Skeletal muscle tissue (tissue), 4 donors: Measurements from ENCODE around the gene CHRNA3. TPM values are rescaled to one million over a fixed set of nuclear protein-coding genes. Genes with fewer than 3 reads are reported as not detected.

Experiments used
- H3K27ac ChIP-seq: one replicate; pipeline ENCODE4 v1.7.0; 2013; ENCODE audit warnings: mild to moderate bottlenecking, low read depth, low read length, inconsistent platforms
- H3K27me3 ChIP-seq, 3 donors: one replicate each; pipeline ENCODE4 v1.7.0; 2013; ENCODE audit warnings: low read length in 3 of 3; ENCODE audit not compliant: control insufficient read depth in 3 of 3, insufficient read depth in 3 of 3
- H3K36me3 ChIP-seq, 3 donors: one replicate each; pipeline ENCODE4 v1.7.0; 2013; ENCODE audit warnings: low read length in 3 of 3; ENCODE audit not compliant: control insufficient read depth in 3 of 3, insufficient read depth in 3 of 3
- H3K4me1 ChIP-seq, 3 donors: one replicate each; pipeline ENCODE4 v1.7.0; 2013; ENCODE audit warnings: low read length in 3 of 3, mild to moderate bottlenecking in 3 of 3; ENCODE audit not compliant: control insufficient read depth in 3 of 3, insufficient read depth in 3 of 3
- H3K4me3 ChIP-seq, 3 donors: one replicate each; pipeline ENCODE4 v1.7.0; 2013; ENCODE audit warnings: low read length in 3 of 3
- H3K9ac ChIP-seq, 3 donors: one replicate each; pipeline ENCODE4 v1.7.0; 2013; ENCODE audit warnings: low read length in 3 of 3, mild to moderate bottlenecking in 3 of 3, moderate library complexity in 2 of 3, low read depth in 1 of 3
- H3K9me3 ChIP-seq, 3 donors: one replicate each; pipeline ENCODE4 v1.7.0; 2013; ENCODE audit warnings: low read length in 3 of 3; ENCODE audit not compliant: control insufficient read depth in 3 of 3
- total RNA-seq: library from RNA; depleted of rRNA; stranded (reverse); fragments of >200 nt; gene quantifications from one replicate; pipeline ENCODE4 v1.2.3, GENCODE V29; 2014
- donor health status: Osteomylitis.

The CHRNA3 gene
- total RNA-seq, 1 donor from 2014 or later, result not detected

DNA sequence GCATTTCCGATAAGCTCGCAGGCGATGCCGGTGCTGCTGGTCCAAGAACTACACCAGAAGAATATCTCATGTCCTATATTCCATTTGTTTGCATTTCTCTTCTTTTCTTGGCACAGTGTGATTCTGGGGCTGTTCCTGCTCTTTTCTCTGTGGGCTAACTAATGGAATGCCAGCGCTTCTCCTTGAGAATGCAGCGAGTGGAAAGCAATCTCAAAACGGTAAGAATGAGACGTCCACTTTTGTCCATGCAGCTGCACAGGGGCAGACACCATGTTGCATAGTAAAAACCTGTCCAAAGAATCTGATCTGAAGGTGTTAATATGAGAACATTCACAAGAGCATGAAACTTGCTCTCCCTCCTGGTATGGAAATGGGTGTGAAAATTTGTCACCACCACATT, 6.6 kb upstream of the CHRNA3 start:
- H3K27ac ChIP-seq, result no peak overlapping the region
- H3K4me1 ChIP-seq, result peaks cover 0 to 12% (median 6%) of the 10 kb centered on the region in 3 donors
- H3K27me3 ChIP-seq, result peaks cover 18 to 39% (median 21%) of the 10 kb centered on the region in 3 donors
- no peak overlapping the region for H3K9ac ChIP-seq
- no peaks in the 10 kb centered on the region for H3K9me3 ChIP-seq
- no peaks in the 10 kb centered on the region for H3K36me3 ChIP-seq
- no peak overlapping the region for H3K4me3 ChIP-seq

DNA sequence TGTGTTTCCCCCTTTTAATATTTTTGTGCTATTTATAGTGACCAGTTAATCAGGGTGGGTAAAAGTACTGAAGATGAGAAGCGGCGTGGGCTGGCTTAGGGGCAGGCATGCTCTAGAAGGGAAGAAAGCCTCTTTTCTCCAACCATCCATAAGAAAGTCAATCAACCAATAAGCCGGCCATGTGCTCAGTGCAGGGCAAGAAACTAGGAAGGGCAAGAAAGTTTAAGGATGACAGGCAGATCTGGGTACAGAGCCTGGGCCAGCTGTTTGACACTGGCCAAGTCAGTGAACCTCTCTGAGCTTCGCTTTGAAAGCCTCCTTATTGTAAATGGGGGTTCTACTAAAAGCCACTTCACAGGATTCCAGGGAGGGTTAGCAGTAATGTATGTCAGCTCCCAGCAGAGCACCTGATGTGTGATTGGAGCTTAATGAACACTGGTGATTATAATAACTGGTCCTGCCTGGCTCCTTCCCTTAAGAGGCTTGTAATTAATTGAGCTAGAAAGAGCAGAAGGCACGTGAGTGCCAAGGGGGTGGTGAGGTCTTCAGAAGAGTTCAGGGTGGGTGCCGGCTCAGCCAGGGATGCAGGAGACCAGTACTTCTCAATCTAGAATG, 5.7 kb upstream of the CHRNA3 start:
- Histone ChIP-seq H3K9ac (peak overlapping the region in 1 of 3 donors; percentile 25), H3K4me3 (no peak overlapping the region), H3K27ac (no peak overlapping the region), H3K36me3 (no peaks in the 10 kb centered on the region), H3K9me3 (no peaks in the 10 kb centered on the region), H3K4me1 (peaks cover 0 to 12% (median 6%) of the 10 kb centered on the region in 3 donors), H3K27me3 (peaks cover 26 to 46% (median 29%) of the 10 kb centered on the region in 3 donors)

DNA sequence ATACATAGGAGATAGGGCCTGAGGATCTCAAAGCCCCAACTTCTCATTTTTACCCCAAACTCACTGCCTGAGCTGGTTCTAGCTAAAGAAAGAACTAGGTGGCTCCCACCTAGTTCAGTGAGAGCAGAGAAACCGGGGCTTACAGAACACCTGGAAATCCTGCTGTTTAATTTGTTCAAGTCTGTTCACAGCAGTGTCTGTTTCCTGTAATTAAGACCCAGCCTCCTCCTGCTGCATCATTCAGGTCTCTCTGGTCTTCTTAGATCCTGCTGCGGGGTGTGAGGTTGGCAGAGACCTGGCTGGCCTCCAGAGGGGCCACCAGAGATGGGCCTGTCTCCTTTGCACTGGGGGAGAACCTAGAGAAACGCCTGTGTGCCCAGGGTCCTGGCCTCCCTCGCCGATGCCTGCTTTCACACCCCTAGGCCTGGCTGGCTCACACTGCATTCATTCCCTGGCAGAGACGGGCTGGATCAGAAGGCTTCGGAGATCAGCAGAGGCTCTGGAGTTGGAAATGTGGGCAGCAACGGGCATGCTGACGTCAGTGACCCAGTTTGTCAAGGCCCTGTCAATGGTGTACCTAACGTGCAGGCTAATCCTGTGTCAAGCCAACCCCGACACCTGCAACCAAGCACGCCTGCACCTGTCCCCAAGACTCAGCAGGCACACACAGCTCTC, 4.9 kb upstream of the CHRNA3 start:
- Histone ChIP-seq H3K4me1 (peaks cover 0 to 14% (median 6%) of the 10 kb centered on the region in 3 donors), H3K27me3 (peaks cover 31 to 47% (median 33%) of the 10 kb centered on the region in 3 donors), H3K9ac (peak overlapping the region in 1 of 3 donors; percentile 40), H3K36me3 (no peaks in the 10 kb centered on the region), H3K4me3 (peak overlapping the region in 1 of 3 donors; percentile 29), H3K27ac (no peak overlapping the region), H3K9me3 (no peaks in the 10 kb centered on the region)

DNA sequence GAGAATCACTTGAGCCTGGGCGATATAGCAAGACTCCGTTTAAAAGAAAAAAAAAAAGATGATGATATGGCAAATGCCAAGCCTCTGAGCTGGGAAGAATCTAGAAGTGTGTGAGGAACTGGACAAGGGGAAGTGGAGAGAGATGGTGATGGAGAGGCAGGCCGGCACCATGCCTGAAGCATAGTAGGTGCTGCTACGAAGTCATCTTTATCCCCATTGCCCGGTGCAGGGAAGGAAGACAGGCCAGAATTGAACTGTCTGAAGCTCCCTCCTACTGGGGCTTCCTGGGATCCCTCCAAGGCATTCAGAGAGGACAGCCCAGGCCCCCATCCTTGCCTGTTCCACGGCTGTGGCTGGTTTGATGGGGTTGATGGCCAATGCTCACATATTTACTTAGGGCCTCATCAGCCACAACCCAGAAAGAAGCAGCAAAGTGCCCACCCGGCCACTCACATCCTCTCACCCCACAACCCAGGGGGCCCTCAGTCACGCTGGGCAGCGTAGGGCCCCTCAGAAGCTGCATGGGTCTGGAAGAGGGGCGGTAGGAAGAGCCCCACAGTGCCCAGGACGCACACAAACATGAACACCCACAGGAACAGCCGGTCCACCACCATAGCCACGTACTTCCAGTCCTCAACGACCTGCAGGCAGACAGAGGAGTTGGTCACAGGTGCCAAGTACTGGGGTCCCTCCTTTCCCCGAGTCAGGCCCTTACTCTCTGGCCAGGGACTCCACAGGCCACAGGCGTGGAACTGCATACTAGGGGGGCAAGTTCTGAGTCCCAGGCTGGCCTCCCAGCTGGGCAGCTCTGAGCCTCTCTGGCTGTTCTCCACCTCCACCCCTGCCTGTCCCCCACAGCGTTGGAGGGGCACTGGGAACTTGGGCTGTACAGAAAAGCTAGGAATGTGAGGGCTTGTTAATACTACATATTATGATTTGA, 4.1 kb upstream of the CHRNA3 start:
- peaks cover 34 to 55% (median 41%) of the 10 kb centered on the region in 3 donors for H3K27me3 ChIP-seq
- no peaks in the 10 kb centered on the region for H3K9me3 ChIP-seq
- peak overlapping the region in 1 of 3 donors; percentile 16 for H3K9ac ChIP-seq
- H3K27ac ChIP-seq, result no peak overlapping the region
- no peak overlapping the region for H3K4me3 ChIP-seq
- H3K36me3 ChIP-seq, result no peaks in the 10 kb centered on the region
- H3K4me1 ChIP-seq, result peaks cover 0 to 19% (median 10%) of the 10 kb centered on the region in 3 donors

DNA sequence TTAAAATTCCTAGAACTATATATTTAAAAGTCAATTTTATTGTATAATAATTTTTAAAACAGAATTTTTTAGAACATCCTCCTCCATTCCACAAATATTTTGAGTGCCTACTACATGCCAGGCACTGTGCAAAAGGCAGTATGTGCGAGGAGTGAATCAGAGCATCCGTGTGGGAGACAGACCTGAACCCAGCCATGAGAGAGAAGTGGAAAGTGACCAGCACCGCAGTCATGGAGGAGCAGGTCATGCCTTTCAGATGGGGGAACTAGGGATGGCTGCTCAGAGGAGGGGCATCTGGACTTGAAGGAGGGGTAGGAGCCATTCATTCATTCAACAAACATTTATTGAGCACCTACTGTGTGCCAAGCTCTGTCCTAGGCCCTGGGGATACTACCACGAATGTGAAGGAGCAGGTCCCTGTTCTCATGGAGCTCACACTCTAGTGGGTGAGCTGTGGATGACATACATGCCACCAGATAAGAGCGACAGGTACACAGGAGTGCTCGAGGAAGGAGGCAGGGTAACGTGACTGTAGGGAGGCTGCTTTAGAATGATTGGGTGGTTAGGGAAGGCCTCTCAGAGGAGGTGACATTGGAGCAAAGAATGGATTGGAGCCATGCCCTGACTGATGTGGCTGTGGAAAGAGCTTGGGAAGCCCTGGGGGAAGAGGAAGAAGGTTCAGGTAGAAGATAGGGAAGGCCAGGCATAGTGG, 3.1 kb upstream of the CHRNA3 start:
- Histone ChIP-seq H3K4me3 (no peak overlapping the region), H3K36me3 (no peaks in the 10 kb centered on the region), H3K4me1 (peaks cover 0 to 24% (median 14%) of the 10 kb centered on the region in 3 donors), H3K27ac (no peak overlapping the region), H3K9ac (no peak overlapping the region), H3K27me3 (peaks cover 37 to 59% (median 46%) of the 10 kb centered on the region in 3 donors), H3K9me3 (no peaks in the 10 kb centered on the region)

DNA sequence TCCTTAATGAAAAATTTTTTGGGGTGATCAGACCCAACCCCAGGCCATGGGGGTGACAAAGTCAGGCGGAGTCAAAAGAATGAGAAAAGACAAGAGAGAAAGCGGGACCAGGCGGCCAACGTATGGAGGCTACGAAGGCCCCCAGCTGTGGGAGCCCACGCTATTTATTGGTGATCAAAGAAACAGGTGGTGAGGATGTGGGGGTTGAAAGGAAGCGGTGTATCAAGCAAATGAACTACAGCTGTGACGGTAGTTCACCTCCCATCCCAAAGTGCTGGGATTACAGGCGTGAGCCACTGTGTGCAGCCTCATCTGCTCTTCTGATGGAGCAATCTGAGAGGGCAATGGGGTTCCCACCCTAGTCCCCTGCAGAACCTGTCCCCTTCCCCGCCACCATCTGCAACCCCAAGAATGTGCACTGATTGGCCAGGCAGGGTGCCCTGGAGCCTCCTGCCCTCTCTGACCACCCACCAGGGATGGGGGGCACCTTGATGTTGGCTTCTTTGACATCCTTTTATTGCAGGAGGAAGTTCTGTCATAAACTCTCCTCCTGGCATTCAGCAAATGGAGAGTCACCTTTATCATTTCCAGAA, 1.1 kb upstream of the CHRNA3 start:
- Histone ChIP-seq H3K27ac (no peak overlapping the region), H3K36me3 (no peaks in the 10 kb centered on the region), H3K4me3 (no peak overlapping the region), H3K9ac (no peak overlapping the region), H3K27me3 (peaks cover 37 to 52% (median 46%) of the 10 kb centered on the region in 3 donors), H3K9me3 (no peaks in the 10 kb centered on the region), H3K4me1 (peaks cover 0 to 29% (median 18%) of the 10 kb centered on the region in 3 donors)

DNA sequence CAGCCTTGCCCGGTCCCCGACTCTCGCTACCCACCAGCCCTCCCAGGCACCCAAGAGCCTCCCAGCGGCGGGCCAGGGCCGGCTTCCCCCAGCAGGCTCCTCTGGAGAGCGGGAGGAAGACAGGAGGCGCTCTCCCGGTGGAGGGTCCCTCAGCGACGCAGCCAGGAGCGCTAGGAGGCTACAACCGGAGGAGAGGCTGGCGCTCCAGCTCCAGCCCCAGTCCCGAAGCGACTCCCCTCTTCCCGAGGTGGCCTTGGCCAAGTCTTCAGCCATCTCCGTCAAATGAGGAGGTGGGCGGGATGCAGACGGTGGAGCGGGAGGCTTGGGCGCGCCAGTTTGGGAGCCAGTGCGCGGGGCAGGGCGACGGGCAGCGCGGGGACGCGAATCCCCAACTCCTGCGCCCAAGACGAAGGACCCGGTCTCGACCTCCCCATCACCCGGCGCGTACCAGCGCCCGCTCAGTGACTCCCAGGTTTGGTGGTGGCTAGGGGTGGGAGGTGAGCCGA, 722 bp downstream of the CHRNA3 start:
- Histone ChIP-seq H3K27ac (no peak overlapping the region), H3K4me1 (peaks cover 0 to 17% (median 12%) of the 10 kb centered on the region in 3 donors), H3K27me3 (peaks cover 36 to 41% (median 40%) of the 10 kb centered on the region in 3 donors), H3K36me3 (no peaks in the 10 kb centered on the region), H3K9ac (peak overlapping the region in 1 of 3 donors; percentile 3), H3K4me3 (peak overlapping the region in 2 of 3 donors; percentile 35 to 43), H3K9me3 (no peaks in the 10 kb centered on the region)

DNA sequence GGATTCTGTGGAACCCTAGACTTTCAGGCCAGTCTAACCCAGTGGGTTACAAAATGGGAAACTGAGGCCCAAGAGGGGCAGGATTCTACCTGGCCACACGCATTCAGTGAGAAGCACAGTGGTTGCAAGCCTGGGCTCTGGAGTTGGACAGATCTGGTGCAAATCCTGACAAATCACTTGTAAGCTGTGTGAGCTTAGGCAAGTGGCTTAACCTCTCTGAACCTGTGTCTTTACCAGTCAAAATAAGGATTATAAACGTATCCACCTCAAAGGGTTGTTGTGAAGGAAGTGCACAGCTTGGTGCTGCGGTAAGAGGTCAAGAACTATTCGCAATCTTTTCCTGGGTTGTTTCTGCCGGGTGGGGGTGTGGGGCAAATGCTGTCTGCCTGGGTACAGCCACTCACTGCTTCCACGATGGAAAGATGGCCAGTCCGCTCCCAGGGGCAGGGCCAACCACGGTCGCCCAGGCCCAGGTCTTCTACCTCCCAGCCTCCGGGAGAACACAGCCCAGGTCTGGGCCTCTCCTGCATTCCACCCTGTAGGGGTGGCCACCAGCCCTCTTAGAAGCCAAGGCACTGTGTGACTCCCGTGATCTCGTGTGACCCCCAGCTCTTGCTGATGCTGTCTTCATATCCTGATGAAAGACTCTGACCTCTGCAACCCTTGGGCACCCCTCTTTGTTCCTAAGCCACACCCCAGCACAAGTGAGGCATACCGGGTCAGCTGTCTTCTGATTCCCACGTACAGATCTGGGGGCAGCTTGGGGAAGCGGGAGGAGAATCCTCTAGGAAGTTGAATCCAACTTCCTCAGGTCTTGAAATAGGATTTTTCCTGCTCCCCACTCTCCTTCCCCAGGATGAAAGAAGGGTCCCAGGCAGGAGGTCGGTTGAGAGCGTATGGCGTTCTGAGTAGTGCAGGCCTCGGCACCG, 1.5 kb downstream of the CHRNA3 start:
- H3K9me3 ChIP-seq, result no peaks in the 10 kb centered on the region
- H3K36me3 ChIP-seq, result no peaks in the 10 kb centered on the region
- H3K4me1 ChIP-seq, result peaks cover 0 to 17% (median 12%) of the 10 kb centered on the region in 3 donors
- peaks cover 36 to 41% (median 39%) of the 10 kb centered on the region in 3 donors for H3K27me3 ChIP-seq
- no peak overlapping the region for H3K9ac ChIP-seq
- no peak overlapping the region for H3K4me3 ChIP-seq
- H3K27ac ChIP-seq, result no peak overlapping the region
